ENCODE results near the gene PEX10.

PEX10 gene

DNA sequence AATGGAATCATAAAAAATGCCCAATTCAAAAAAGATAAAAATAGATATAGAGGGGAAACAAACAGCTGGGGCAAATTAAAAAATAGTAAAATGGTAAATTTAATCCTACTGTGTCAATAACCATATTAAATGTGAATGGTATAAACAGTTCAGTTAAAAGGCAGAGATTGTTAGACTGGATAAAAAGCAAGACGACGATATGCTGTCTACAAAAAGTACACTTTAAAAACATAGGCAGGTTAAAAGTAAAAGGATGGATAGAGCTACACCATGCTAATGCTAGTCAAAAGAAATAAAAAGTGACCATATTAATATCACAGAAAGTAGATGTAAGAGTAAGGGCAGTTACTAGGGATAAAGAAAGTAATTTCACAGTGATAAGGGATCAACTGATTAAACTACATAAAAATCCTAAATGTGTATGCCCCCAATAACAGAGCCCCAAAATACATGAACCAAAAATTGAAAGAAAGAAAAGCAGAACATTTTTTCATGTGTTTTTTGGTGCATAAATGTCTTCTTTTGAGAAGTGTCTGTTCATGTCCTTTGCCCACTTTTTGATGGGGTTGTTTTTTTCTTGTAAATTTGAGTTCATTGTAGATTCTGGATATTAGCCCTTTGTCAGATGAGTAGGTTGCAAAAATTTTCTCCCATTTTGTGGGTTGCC lies 48.4 kb downstream of the PEX10 start:
- no peak overlapping the region for H3K9ac ChIP-seq (ENCODE audit: low read depth, low read length, poor library complexity, severe bottlenecking)
- H3K79me2 ChIP-seq (ENCODE audit: insufficient read depth, low read length) = no peaks in the 10 kb centered on the region
- no peaks in the 10 kb centered on the region for H3K36me3 ChIP-seq (ENCODE audit: insufficient read depth, low read length)
- no peaks in the 10 kb centered on the region for H3K4me1 ChIP-seq (ENCODE audit: insufficient read depth, low read length, poor library complexity, severe bottlenecking)
- H2AFZ ChIP-seq (ENCODE audit: low read length) = no peak overlapping the region
- H3K27me3 ChIP-seq (ENCODE audit: insufficient read depth, low read length, poor library complexity, severe bottlenecking) = no peaks in the 10 kb centered on the region
- H3K9me3 ChIP-seq (ENCODE audit: insufficient read depth, low read depth, low read length) = no peaks in the 10 kb centered on the region
- H3K4me3 ChIP-seq (ENCODE audit: low read length, poor library complexity, severe bottlenecking) = no peak overlapping the region
- TF ChIP-seq, protein P1, sequence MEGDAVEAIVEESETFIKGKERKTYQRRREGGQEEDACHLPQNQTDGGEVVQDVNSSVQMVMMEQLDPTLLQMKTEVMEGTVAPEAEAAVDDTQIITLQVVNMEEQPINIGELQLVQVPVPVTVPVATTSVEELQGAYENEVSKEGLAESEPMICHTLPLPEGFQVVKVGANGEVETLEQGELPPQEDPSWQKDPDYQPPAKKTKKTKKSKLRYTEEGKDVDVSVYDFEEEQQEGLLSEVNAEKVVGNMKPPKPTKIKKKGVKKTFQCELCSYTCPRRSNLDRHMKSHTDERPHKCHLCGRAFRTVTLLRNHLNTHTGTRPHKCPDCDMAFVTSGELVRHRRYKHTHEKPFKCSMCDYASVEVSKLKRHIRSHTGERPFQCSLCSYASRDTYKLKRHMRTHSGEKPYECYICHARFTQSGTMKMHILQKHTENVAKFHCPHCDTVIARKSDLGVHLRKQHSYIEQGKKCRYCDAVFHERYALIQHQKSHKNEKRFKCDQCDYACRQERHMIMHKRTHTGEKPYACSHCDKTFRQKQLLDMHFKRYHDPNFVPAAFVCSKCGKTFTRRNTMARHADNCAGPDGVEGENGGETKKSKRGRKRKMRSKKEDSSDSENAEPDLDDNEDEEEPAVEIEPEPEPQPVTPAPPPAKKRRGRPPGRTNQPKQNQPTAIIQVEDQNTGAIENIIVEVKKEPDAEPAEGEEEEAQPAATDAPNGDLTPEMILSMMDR (conservative IDR thresholded peaks at IDR 0.05; ENCODE audit: low read length) = no peak
- no peak for TF ChIP-seq EZH2phosphoT487 (IDR thresholded peaks at IDR 0.05; ENCODE audit: borderline replicate concordance)
- H3K4me2 ChIP-seq (ENCODE audit: low read depth, low read length, poor library complexity, severe bottlenecking) = no peak overlapping the region
- no peaks in the 10 kb centered on the region for H3F3A ChIP-seq (ENCODE audit: low read depth)
- no peaks in the 10 kb centered on the region for H4K20me1 ChIP-seq (ENCODE audit: insufficient read depth, low read length, poor library complexity, severe bottlenecking)
- no peaks in the 10 kb centered on the region for H3K9me2 ChIP-seq (replicated peaks; ENCODE audit: low read depth, low read length)

DNA sequence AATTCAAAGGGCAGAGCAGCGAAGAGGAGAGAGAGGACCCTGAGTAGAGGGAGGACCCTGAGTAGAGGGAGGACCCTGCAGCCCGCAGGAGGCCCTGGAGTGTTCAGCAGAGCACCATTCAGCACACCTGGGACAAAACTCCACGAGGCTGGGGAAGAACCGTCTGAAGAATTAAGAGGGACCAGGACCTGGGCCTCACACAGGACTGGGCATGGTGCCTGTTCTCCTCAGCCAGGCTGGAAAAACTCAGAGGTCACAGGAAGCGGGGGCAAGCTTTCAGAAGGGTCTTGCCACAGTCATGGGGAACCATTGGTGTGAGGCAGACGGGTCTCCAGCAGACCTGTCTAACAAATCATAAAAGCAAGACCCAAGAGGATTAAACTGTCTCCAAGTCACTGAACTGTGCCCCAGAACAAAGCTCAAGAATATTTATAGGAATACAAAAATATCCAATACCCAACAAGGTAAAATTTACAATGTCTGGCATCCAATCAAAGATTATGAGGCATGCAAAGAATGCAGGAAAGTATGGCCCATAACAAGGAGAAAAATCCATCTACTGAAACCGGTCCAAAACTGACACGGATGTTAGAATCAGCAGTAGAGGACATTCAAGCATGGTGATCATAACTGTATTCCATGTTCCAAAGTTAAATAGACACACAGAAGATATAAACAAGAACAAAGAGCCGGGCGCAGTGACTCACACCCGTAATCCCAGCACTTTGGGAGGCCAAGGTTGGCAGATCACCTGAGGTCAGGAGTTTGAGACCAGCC lies 51.6 kb downstream of the PEX10 start:
- Histone ChIP-seq H3K9me3 (ENCODE audit: insufficient read depth, low read depth, low read length) (no peaks in the 10 kb centered on the region), H3K4me2 (ENCODE audit: low read depth, low read length, poor library complexity, severe bottlenecking) (no peak overlapping the region), H3K4me1 (ENCODE audit: insufficient read depth, low read length, poor library complexity, severe bottlenecking) (no peaks in the 10 kb centered on the region), H3K79me2 (ENCODE audit: insufficient read depth, low read length) (no peaks in the 10 kb centered on the region), H3K27me3 (ENCODE audit: insufficient read depth, low read length, poor library complexity, severe bottlenecking) (no peaks in the 10 kb centered on the region), H2AFZ (ENCODE audit: low read length) (no peak overlapping the region), H3K9ac (ENCODE audit: low read depth, low read length, poor library complexity, severe bottlenecking) (no peak overlapping the region), H4K20me1 (ENCODE audit: insufficient read depth, low read length, poor library complexity, severe bottlenecking) (no peaks in the 10 kb centered on the region), H3F3A (ENCODE audit: low read depth) (no peaks in the 10 kb centered on the region), H3K36me3 (ENCODE audit: insufficient read depth, low read length) (no peaks in the 10 kb centered on the region), H3K4me3 (ENCODE audit: low read length, poor library complexity, severe bottlenecking) (no peak overlapping the region), H3K9me2 (replicated peaks; ENCODE audit: low read depth, low read length) (no peaks in the 10 kb centered on the region)
- TF ChIP-seq EZH2phosphoT487 (IDR thresholded peaks at IDR 0.05; ENCODE audit: borderline replicate concordance) = no peak
- TF ChIP-seq, protein P1 (conservative IDR thresholded peaks at IDR 0.05; ENCODE audit: low read length) = no peak

DNA sequence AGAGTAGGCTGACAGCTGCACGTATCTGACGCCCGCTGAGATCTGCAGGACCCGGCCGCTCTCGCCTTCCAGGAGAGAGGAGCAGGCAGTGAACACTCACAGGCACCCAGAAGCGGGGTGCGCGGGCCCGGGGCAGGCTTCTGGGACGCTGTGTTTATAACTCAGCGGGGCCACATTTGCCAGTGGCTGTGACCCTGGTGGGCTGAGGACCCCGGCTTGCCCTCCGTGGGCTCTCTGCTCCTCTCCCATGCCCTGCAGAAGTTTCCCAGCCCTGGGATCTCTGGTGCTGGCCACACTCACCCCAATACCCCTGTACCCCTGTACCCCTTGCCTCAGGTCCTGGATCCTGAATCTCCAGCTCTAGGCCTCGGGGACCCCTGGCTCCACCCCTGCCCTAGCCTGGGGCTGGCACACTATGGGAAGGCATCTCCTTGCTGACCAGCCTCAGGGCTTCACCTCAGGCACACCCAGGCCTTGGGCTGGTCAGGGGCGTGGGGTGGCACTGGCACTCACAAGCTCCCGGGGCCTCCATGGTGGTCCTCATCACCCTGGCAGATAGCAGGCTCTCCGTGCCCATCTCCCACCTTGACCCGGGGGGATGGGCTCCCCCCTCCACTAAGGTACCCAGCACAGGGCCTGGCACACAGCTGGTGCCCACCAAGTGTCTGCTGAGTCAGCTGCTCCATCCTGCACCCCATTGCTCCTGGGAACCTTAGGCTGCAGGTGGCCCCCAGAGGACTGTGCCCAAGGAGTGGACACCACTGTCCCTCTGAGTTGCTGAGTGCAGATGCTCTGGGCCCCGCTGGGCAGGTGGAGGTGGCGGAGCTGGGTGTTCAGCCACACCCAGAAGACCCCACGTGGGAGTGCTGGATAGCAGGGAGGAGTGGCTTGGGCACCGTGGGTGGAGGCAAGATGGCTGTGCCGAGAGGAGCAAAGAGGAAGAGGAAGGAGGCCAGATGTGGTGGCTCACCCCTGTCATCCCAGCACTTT lies 53.4 kb downstream of the PEX10 start:
- H3F3A ChIP-seq (ENCODE audit: low read depth) = no peaks in the 10 kb centered on the region

More for the DNA sequence above, 53.4 kb downstream of the PEX10 start:
- no peaks in the 10 kb centered on the region for H4K20me1 ChIP-seq (ENCODE audit: insufficient read depth, low read length, poor library complexity, severe bottlenecking)
- no peak overlapping the region for H3K4me3 ChIP-seq (ENCODE audit: low read length, poor library complexity, severe bottlenecking)
- H3K36me3 ChIP-seq (ENCODE audit: insufficient read depth, low read length) = no peaks in the 10 kb centered on the region
- no peaks in the 10 kb centered on the region for H3K27me3 ChIP-seq (ENCODE audit: insufficient read depth, low read length, poor library complexity, severe bottlenecking)
- H3K9me3 ChIP-seq (ENCODE audit: insufficient read depth, low read depth, low read length) = no peaks in the 10 kb centered on the region
- no peak overlapping the region for H3K4me2 ChIP-seq (ENCODE audit: low read depth, low read length, poor library complexity, severe bottlenecking)
- no peaks in the 10 kb centered on the region for H3K9me2 ChIP-seq (replicated peaks; ENCODE audit: low read depth, low read length)
- H3K79me2 ChIP-seq (ENCODE audit: insufficient read depth, low read length) = no peaks in the 10 kb centered on the region
- H3K9ac ChIP-seq (ENCODE audit: low read depth, low read length, poor library complexity, severe bottlenecking) = no peak overlapping the region
- TF ChIP-seq, protein P1 (conservative IDR thresholded peaks at IDR 0.05; ENCODE audit: low read length) = no peak
- no peak for TF ChIP-seq EZH2phosphoT487 (IDR thresholded peaks at IDR 0.05; ENCODE audit: borderline replicate concordance)
- H3K4me1 ChIP-seq (ENCODE audit: insufficient read depth, low read length, poor library complexity, severe bottlenecking) = no peaks in the 10 kb centered on the region
- no peak overlapping the region for H2AFZ ChIP-seq (ENCODE audit: low read length)

Measured in Loucy (cell line).